DND-41 (cell line): ENCODE measurements around the gene ERF.

Source experiments
- ATAC-seq: fragments of 200-7000 bp; cut with Tn5 transposase; 3 replicates; pipeline ENCODE4 v1.9.1; 2021; ENCODE audit warnings: low read depth; ENCODE audit not compliant: insufficient read depth
- DNase-seq: peaks from one replicate; pipeline ENCODE4 v3.0.0-alpha.2; 2020
- H2AFZ ChIP-seq: 2 replicates; pipeline ENCODE4 v1.6.0; 2012; ENCODE audit warnings: low read depth, low read length
- H3K27ac ChIP-seq: 2 replicates; pipeline ENCODE4 v1.5.1; 2012; ENCODE audit warnings: low read length, inconsistent platforms
- H3K27me3 ChIP-seq: fragments of 200-600 bp; sonication (generic); 2 replicates; pipeline ENCODE4 v1.6.0; 2012; ENCODE audit warnings: low read length, mild to moderate bottlenecking, inconsistent platforms; ENCODE audit not compliant: insufficient read depth, poor library complexity
- H3K36me3 ChIP-seq: 2 replicates; pipeline ENCODE4 v1.5.1; 2012; ENCODE audit warnings: low read length, inconsistent platforms; ENCODE audit not compliant: insufficient read depth
- H3K4me1 ChIP-seq: 2 replicates; pipeline ENCODE4 v1.5.1; 2012; ENCODE audit warnings: mild to moderate bottlenecking, low read length; ENCODE audit not compliant: insufficient read depth
- H3K4me2 ChIP-seq: 2 replicates; pipeline ENCODE4 v1.6.0; 2012; ENCODE audit warnings: mild to moderate bottlenecking, moderate library complexity, low read length, inconsistent platforms; ENCODE audit not compliant: insufficient read depth
- H3K4me3 ChIP-seq, 2 experiments: fragments of 200-600 bp in 1 of 2; shearing (Covaris generic) in 1 of 2; 2 replicates each; pipeline ENCODE4 v1.5.1; 2012 to 2016; ENCODE audit warnings: inconsistent platforms in 2 of 2, low read length in 2 of 2, mild to moderate bottlenecking in 2 of 2, low read depth in 1 of 2, moderate library complexity in 1 of 2
- H3K79me2 ChIP-seq: 2 replicates; pipeline ENCODE4 v1.6.0; 2012; ENCODE audit warnings: low read length, inconsistent platforms; ENCODE audit not compliant: insufficient read depth
- H3K9ac ChIP-seq: 2 replicates; pipeline ENCODE4 v1.6.0; 2012; ENCODE audit warnings: low read depth, mild to moderate bottlenecking, inconsistent platforms, low read length, moderate library complexity
- H3K9me3 ChIP-seq: 2 replicates; pipeline ENCODE4 v1.5.1; 2012; ENCODE audit warnings: low read length, moderate library complexity, mild to moderate bottlenecking, inconsistent platforms; ENCODE audit not compliant: insufficient read depth, severe bottlenecking
- H4K20me1 ChIP-seq: 2 replicates; pipeline ENCODE4 v1.6.0; 2012; ENCODE audit warnings: low read length; ENCODE audit not compliant: insufficient read depth
- CTCF ChIP-seq: IDR thresholded peaks from 2 replicates; pipeline ENCODE4 v1.5.1; 2012; ENCODE audit warnings: borderline replicate concordance, low read length, moderate library complexity, mild to moderate bottlenecking; ENCODE audit not compliant: poor library complexity, severe bottlenecking; ENCODE audit errors: extremely low read depth
- EZH2 ChIP-seq: IDR thresholded peaks from 3 replicates; pipeline ENCODE4 v1.6.1; 2012; ENCODE audit warnings: borderline replicate concordance, low read depth, mild to moderate bottlenecking, moderate library complexity, low read length, inconsistent platforms; ENCODE audit not compliant: severe bottlenecking

The ERF gene

GRCh38 chr19:42292963-42293362 is 38.0 kb upstream of the ERF start:
- H3K4me1 ChIP-seq: no peaks in the 10 kb centered on the region
- no peaks in the 10 kb centered on the region for H3K9me3 ChIP-seq
- ATAC-seq (no peak), DNase-seq (no peak)
- no peak overlapping the region for H2AFZ ChIP-seq
- peaks cover 90% of the 10 kb centered on the region for H3K36me3 ChIP-seq
- no peaks in the 10 kb centered on the region for H3K27me3 ChIP-seq
- H3K79me2 ChIP-seq: no peaks in the 10 kb centered on the region
- no peak overlapping the region for H3K9ac ChIP-seq
- H3K4me2 ChIP-seq: no peak overlapping the region
- H3K4me3 ChIP-seq: no peak overlapping the region
- no peak overlapping the region for H3K27ac ChIP-seq
- peaks cover 40% of the 10 kb centered on the region for H4K20me1 ChIP-seq
- TF ChIP-seq CTCF (no peak), EZH2 (no peak)

- TF ChIP-seq CTCF: no peak
- TF ChIP-seq EZH2: no peak
- Histone ChIP-seq H3K4me3 (no peak overlapping the region), H3K9ac (no peak overlapping the region), H2AFZ (no peak overlapping the region), H3K9me3 (no peaks in the 10 kb centered on the region), H3K4me2 (no peak overlapping the region), H3K27ac (no peak overlapping the region), H3K27me3 (no peaks in the 10 kb centered on the region), H3K79me2 (no peaks in the 10 kb centered on the region), H3K4me1 (no peaks in the 10 kb centered on the region), H4K20me1 (peaks cover 40% of the 10 kb centered on the region), H3K36me3 (peaks cover 96% of the 10 kb centered on the region)
- DNase-seq (no peak), ATAC-seq (no peak)
Measured at GRCh38 chr19:42292042-42292960, 37.4 kb upstream of the ERF start.

- Histone ChIP-seq H3K4me1 (no peaks in the 10 kb centered on the region), H3K27me3 (no peaks in the 10 kb centered on the region), H3K4me3 (no peak overlapping the region), H3K4me2 (no peak overlapping the region), H2AFZ (no peak overlapping the region), H3K27ac (no peak overlapping the region), H3K36me3 (peaks cover 96% of the 10 kb centered on the region), H4K20me1 (peaks cover 36% of the 10 kb centered on the region), H3K9ac (no peak overlapping the region), H3K9me3 (no peaks in the 10 kb centered on the region), H3K79me2 (peaks cover under 1% of the 10 kb centered on the region; the same call in 1 of the 2 replicates)
- DNase-seq (no peak), ATAC-seq (no peak)
- no peak for TF ChIP-seq CTCF
- no peak for TF ChIP-seq EZH2
Measured at GRCh38 chr19:42291435-42291810, 36.5 kb upstream of the ERF start.
